GM12878 (cell line): ENCODE data around the gene METTL3. TPM values are rescaled to one million over a fixed set of nuclear protein-coding genes. Genes with fewer than 3 reads are reported as not detected.

ENCODE experiments used
- ATF3 ChIP-seq: IDR thresholded peaks from 2 replicates; pipeline ENCODE4 v1.6.1; 2011; ENCODE audit warnings: low read depth, mild to moderate bottlenecking, low read length, moderate library complexity, borderline replicate concordance; ENCODE audit errors: extremely low read depth
- CHD1 ChIP-seq: IDR thresholded peaks from 2 replicates; pipeline ENCODE4 v1.6.1; 2012; ENCODE audit warnings: low read depth, low read length, improper control_type of control experiment
- FOXM1 ChIP-seq: IDR thresholded peaks from 2 replicates; pipeline ENCODE4 v1.6.1; 2012; ENCODE audit warnings: low read depth, mild to moderate bottlenecking, inconsistent platforms, low read length, moderate library complexity
- GATAD2B ChIP-seq: fragments of 450-650 bp; conservative IDR thresholded peaks from 2 replicates; pipeline ENCODE4 v1.6.1; 2017; ENCODE audit warnings: low read depth, mild to moderate bottlenecking, moderate library complexity
- HDAC6 ChIP-seq: fragments of 200-600 bp; sonication (generic); IDR thresholded peaks from one replicate; pipeline ENCODE4 v1.8.0; 2017; ENCODE audit warnings: antibody characterized with exemption; ENCODE audit not compliant: unreplicated experiment
- IKZF1 ChIP-seq: fragments of 450-650 bp; conservative IDR thresholded peaks from 2 replicates; pipeline ENCODE4 v1.6.1; 2017; ENCODE audit warnings: antibody characterized with exemption, mild to moderate bottlenecking
- MEF2A ChIP-seq: IDR thresholded peaks from 2 replicates; pipeline ENCODE4 v1.6.1; 2011; ENCODE audit warnings: low read depth, mild to moderate bottlenecking, low read length, moderate library complexity; ENCODE audit not compliant: insufficient read depth
- MTA2 ChIP-seq: fragments of 450-650 bp; IDR thresholded peaks from 2 replicates; pipeline ENCODE4 v1.6.1; 2016; ENCODE audit warnings: low read depth, mild to moderate bottlenecking, moderate library complexity
- NKRF ChIP-seq: fragments of 450-650 bp; conservative IDR thresholded peaks from 2 replicates; pipeline ENCODE4 v1.6.1; 2017; ENCODE audit warnings: mild to moderate bottlenecking, moderate library complexity
- POLR2A ChIP-seq: IDR thresholded peaks from 2 replicates; pipeline ENCODE4 v1.6.1; 2011; ENCODE audit warnings: low read depth, mild to moderate bottlenecking, low read length
- RAD51 ChIP-seq: fragments of 450-650 bp; IDR thresholded peaks from 2 replicates; pipeline ENCODE4 v1.6.1; 2016; ENCODE audit warnings: moderate library complexity, mild to moderate bottlenecking, inconsistent platforms
- REST ChIP-seq: IDR thresholded peaks from 2 replicates; pipeline ENCODE4 v1.6.1; 2012; ENCODE audit warnings: mild to moderate bottlenecking, low read depth, low read length
- SIX5 ChIP-seq: IDR thresholded peaks from 2 replicates; pipeline ENCODE4 v1.6.1; 2011; ENCODE audit warnings: mild to moderate bottlenecking, low read depth, low read length, moderate library complexity; ENCODE audit not compliant: severe bottlenecking
- TAF1 ChIP-seq: IDR thresholded peaks from 2 replicates; pipeline ENCODE4 v1.6.1; 2011; ENCODE audit warnings: mild to moderate bottlenecking, low read depth, low read length, borderline replicate concordance
- ZNF384 ChIP-seq: IDR thresholded peaks from 2 replicates; pipeline ENCODE4 v1.6.1; 2012; ENCODE audit warnings: low read depth, mild to moderate bottlenecking, low read length, improper control_type of control experiment, borderline replicate concordance
- polyA plus RNA-seq, 11 experiments: library from polyadenylated mRNA; depleted of rRNA in 4 of 11; unstranded in 6 of 11; stranded (reverse) in 5 of 11; fragments of >200 nt; fragmentation: Nextera tagmentation in 4 of 11; fragmentation: Illumina TruSeq in 1 of 11; extraction: Ambion mirVana in 4 of 11; extraction: Trizol in 1 of 11; gene quantifications; 1 replicate in 1 of 11; 2 replicates in 10 of 11; pipeline versions ENCODE4 v1.2.1 to v1.2.3, GENCODE V29; 2011 to 2016; ENCODE audit warnings: inconsistent platforms in 2 of 11, missing spikeins in 2 of 11, low read depth in 1 of 11
- total RNA-seq, 4 experiments: library from RNA; depleted of rRNA in 3 of 4; stranded (reverse); fragments of >200 nt in 3 of 4; fragmentation: Illumina TruSeq in 1 of 4; extraction: Trizol in 1 of 4; gene quantifications; 2 replicates each; pipeline versions ENCODE4 v1.2.1 to v1.2.3, GENCODE V29; 2013 to 2021
- TF ChIP-seq, protein P1 (sequence below): IDR thresholded peaks from 2 replicates; pipeline ENCODE4 v1.6.1; 2012; ENCODE audit warnings: low read depth, low read length, improper control_type of control experiment

Gene METTL3
- total and polyA plus RNA-seq, 10 of the 15 experiments (the other 5 are each of a cell fraction or from before 2014, with no cell fraction given): 32.8 to 165 (median 65.5) TPM

DNA sequence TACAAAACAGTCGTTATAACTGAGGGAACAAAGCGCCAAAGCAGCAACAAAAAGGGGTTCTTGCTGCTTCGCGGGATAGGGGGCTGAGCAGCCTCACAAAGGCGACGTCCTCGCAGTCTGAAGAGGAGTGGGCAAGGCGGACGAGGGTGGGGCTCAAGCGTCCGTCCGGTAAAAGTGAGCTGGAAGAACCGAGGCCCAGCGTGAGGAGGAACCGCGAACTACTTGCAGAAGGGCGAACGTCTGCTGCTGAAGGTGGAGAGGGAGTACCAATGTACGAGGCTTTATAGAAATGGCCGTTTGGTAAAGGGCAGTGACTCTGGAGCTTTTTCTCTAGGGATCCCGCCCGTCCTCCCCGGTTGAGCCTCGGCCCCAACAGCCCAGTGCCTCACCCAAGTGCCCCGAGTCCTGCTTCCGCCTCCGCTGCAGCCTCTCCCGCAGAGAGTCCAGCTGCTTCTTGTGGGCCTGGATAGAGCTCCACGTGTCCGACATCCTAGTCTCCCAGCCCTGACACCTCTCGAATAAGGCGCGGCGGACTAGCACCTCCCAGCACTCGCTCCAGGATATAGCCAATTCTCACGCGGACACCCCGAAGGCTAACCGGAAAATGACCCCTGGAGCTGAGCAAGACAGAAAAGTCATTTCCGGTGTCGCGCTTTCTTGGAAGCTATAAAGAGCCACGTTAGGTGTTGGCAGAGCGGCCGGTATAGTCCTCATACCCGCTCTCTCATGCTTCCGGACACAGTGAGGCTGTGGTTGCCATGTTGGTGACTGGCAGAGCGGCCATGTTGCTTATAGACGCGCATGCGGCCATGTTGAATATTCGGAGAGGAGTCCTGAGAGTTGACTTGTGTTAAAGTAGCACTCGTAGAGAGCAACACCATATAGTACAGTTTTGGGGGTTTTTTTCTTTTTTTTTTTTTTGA is at the start of gene METTL3 (continued):
- TF ChIP-seq, protein P1, sequence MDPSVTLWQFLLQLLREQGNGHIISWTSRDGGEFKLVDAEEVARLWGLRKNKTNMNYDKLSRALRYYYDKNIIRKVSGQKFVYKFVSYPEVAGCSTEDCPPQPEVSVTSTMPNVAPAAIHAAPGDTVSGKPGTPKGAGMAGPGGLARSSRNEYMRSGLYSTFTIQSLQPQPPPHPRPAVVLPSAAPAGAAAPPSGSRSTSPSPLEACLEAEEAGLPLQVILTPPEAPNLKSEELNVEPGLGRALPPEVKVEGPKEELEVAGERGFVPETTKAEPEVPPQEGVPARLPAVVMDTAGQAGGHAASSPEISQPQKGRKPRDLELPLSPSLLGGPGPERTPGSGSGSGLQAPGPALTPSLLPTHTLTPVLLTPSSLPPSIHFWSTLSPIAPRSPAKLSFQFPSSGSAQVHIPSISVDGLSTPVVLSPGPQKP: peak; percentile 84; the same call in 1 of the 2 replicates
- TF ChIP-seq TAF1: peak; percentile 84
- peak; percentile 96 for TF ChIP-seq NKRF
- no peak for TF ChIP-seq HDAC6
- TF ChIP-seq POLR2A: peak; percentile 87
- TF ChIP-seq RAD51: peak; percentile 67
- TF ChIP-seq GATAD2B: no peak
- TF ChIP-seq REST: no peak
- TF ChIP-seq FOXM1: no peak
- TF ChIP-seq SIX5: peak; percentile 94
- TF ChIP-seq ATF3: 0 out of 2 replicates have a peak, but pooled peaks have one; percentile 23
- 0 out of 2 replicates have a peak, but pooled peaks have one; percentile 16 for TF ChIP-seq MEF2A
- TF ChIP-seq ZNF384: no peak
- TF ChIP-seq MTA2: peak; percentile 16; the same call in 1 of the 2 replicates
- TF ChIP-seq IKZF1: peak; percentile 97
- TF ChIP-seq CHD1: no peak
